Panc1 (cell line): ENCODE results near the gene KLHL4. TPM values are rescaled to one million over a fixed set of nuclear protein-coding genes. Genes with fewer than 3 reads are reported as not detected.
"Not testable (repeated sequence)": the region's sequence is repeated elsewhere in the genome, so short reads cannot be mapped to it uniquely, and the experiment has no call there.

Experiments
- ATAC-seq: fragments of 200-7000 bp; cut with Tn5 transposase; 2 replicates; pipeline ENCODE4 v1.9.1; 2020; ENCODE audit warnings: mild to moderate bottlenecking, moderate library complexity
- BruUV-seq: library from RNA; stranded (reverse); fragments of 400-500 nt; replicated peaks from 2 replicates; lab custom pipeline; 2021; lab: Mats Ljungman, UMichigan
- CTCF ChIA-PET: fragments of 300-600 bp; sonication (Branson Sonifier 250); formaldehyde crosslinking; loops from one replicate; lab custom pipeline; 2022; ENCODE audit warnings: antibody characterized with exemption; lab: Charles Lee
- POLR2A ChIA-PET: fragments of 300-600 bp; sonication (Branson Sonifier 250); formaldehyde crosslinking; loops from one replicate; lab custom pipeline; 2022; ENCODE audit warnings: antibody characterized with exemption; lab: Charles Lee
- DNase-seq: peaks from one replicate; pipeline ENCODE4 v3.0.0-alpha.2; 2010; ENCODE audit warnings: low read depth, low spot score
- H3K27ac ChIP-seq: 2 replicates; pipeline ENCODE4 v1.5.1; 2011; ENCODE audit warnings: mild to moderate bottlenecking, low read length, inconsistent platforms
- H3K27me3 ChIP-seq: fragments of 200-500 bp; sonication (Bioruptor generic); 2 replicates; pipeline ENCODE4 v1.6.0; 2014; ENCODE audit warnings: low read length, inconsistent platforms; ENCODE audit not compliant: control insufficient read depth, insufficient read depth
- H3K36me3 ChIP-seq: fragments of 200-500 bp; sonication (Bioruptor generic); 2 replicates; pipeline ENCODE4 v1.5.1; 2014; ENCODE audit warnings: inconsistent platforms, mild to moderate bottlenecking, low read length, moderate library complexity; ENCODE audit not compliant: control insufficient read depth, insufficient read depth
- H3K4me1 ChIP-seq: 2 replicates; pipeline ENCODE4 v1.5.1; 2011; ENCODE audit warnings: inconsistent platforms, mild to moderate bottlenecking, low read length, moderate library complexity; ENCODE audit not compliant: control insufficient read depth, insufficient read depth
- H3K4me3 ChIP-seq, 2 experiments: 2 replicates each; pipeline ENCODE4 v1.5.1; 2011 to 2012; ENCODE audit warnings: low read depth in 2 of 2, low read length in 2 of 2, mild to moderate bottlenecking in 2 of 2, inconsistent platforms in 1 of 2, moderate library complexity in 1 of 2
- H3K9me3 ChIP-seq: fragments of 200-500 bp; sonication (Bioruptor generic); 2 replicates; pipeline ENCODE4 v1.5.1; 2014; ENCODE audit warnings: low read depth, mild to moderate bottlenecking, inconsistent platforms, low read length, moderate library complexity; ENCODE audit not compliant: control insufficient read depth, insufficient read depth
- CTCF ChIP-seq: fragments of 450-650 bp; IDR thresholded peaks from 2 replicates; pipeline ENCODE4 v1.5.1; 2017; ENCODE audit warnings: mild to moderate bottlenecking
- POLR2AphosphoS5 ChIP-seq: IDR thresholded peaks from 2 replicates; pipeline ENCODE4 v1.6.1; 2012; ENCODE audit warnings: mild to moderate bottlenecking, low read depth, low read length, moderate library complexity
- REST ChIP-seq, 2 experiments: IDR thresholded peaks; 2 replicates each; pipeline ENCODE4 v1.6.1; 2011 to 2012; ENCODE audit warnings: low read depth in 2 of 2, control low read depth in 1 of 2, low read length in 1 of 2, mild to moderate bottlenecking in 1 of 2, moderate library complexity in 1 of 2; ENCODE audit not compliant: insufficient read depth in 1 of 2
- SIN3A ChIP-seq: IDR thresholded peaks from 2 replicates; pipeline ENCODE4 v1.6.1; 2012; ENCODE audit warnings: low read depth, mild to moderate bottlenecking, low read length, moderate library complexity, borderline replicate concordance; ENCODE audit not compliant: insufficient read depth
- TCF7L2 ChIP-seq: IDR thresholded peaks from 2 replicates; pipeline ENCODE4 v1.6.1; 2011; ENCODE audit warnings: mild to moderate bottlenecking, low read depth, low read length, inconsistent platforms
- in situ Hi-C: cut with HindIII; loops from 2 replicates; pipeline ENCODE4 v1.10.0; 2016; ENCODE audit warnings: low sequenced_read_pairs, low pct_unique_long_range_greater_than_20kb
- intact Hi-C: fragments of 100-400 bp; cut with micrococcal nuclease; formaldehyde crosslinking; loops from one replicate; pipeline ENCODE4 v1.10.0; 2022; ENCODE audit not compliant: unreplicated experiment
- total RNA-seq: library from RNA; stranded (reverse); gene quantifications from one replicate; pipeline ENCODE4 v1.2.1, GENCODE V29; 2021; ENCODE audit not compliant: unreplicated experiment

Gene KLHL4
- total RNA-seq, 1 experiment from 2014 or later, result 27.6 TPM

- no peak overlapping the region for H3K27ac ChIP-seq
- no peaks in the 10 kb centered on the region for H3K36me3 ChIP-seq
- H3K9me3 ChIP-seq, result no peaks in the 10 kb centered on the region
- intact Hi-C loops, result no loop called here
- ChIA-PET CTCF (no interaction called here), POLR2A (no interaction called here)
- in situ Hi-C loops, result no loop called here
- H3K4me3 ChIP-seq, result no peak overlapping the region
- BruUV-seq, result no TSS peak
- no peak for ATAC-seq
- DNase-seq, result no peak
- no peaks in the 10 kb centered on the region for H3K27me3 ChIP-seq
- H3K4me1 ChIP-seq, result no peaks in the 10 kb centered on the region
- TF ChIP-seq CTCF (no peak), SIN3A (no peak), REST (IDR thresholded peaks at IDR 0.05; ENCODE audit: insufficient read depth in 1 of 2, low read depth in 2 of 2, low read length in 1 of 2) (no peak), POLR2AphosphoS5 (no peak), TCF7L2 (no peak)
These were observed 162.2 kb downstream of the KLHL4 start for GRCh38 chrX:87679849-87680248.

- BruUV-seq, result no TSS peak
- TF ChIP-seq POLR2AphosphoS5 (no peak), SIN3A (no peak), REST (IDR thresholded peaks at IDR 0.05; ENCODE audit: insufficient read depth in 1 of 2, low read depth in 2 of 2, low read length in 1 of 2) (no peak), CTCF (no peak), TCF7L2 (no peak)
- Histone ChIP-seq H3K36me3 (no peaks in the 10 kb centered on the region), H3K4me3 (no peak overlapping the region), H3K27me3 (no peaks in the 10 kb centered on the region), H3K9me3 (no peaks in the 10 kb centered on the region), H3K27ac (no peak overlapping the region), H3K4me1 (no peaks in the 10 kb centered on the region)
- ATAC-seq (no peak), DNase-seq (no peak)
- ChIA-PET POLR2A (no interaction called here), CTCF (no interaction called here)
- in situ Hi-C loops, result no loop called here
- intact Hi-C loops, result no loop called here
These were observed 170.1 kb downstream of the KLHL4 start for GRCh38 chrX:87687703-87688102.

- intact Hi-C loops, H3K27ac ChIP-seq, POLR2A ChIA-PET, H3K36me3 ChIP-seq, CTCF ChIA-PET, DNase-seq, H3K9me3 ChIP-seq, ATAC-seq, H3K27me3 ChIP-seq, H3K4me3 ChIP-seq, H3K4me1 ChIP-seq, in situ Hi-C loops, BruUV-seq: not testable (repeated sequence)
These were observed 170.6 kb downstream of the KLHL4 start for GRCh38 chrX:87688113-87688748.

- not testable (repeated sequence) for BruUV-seq, ATAC-seq, H3K27ac ChIP-seq
These were observed 171.6 kb downstream of the KLHL4 start for GRCh38 chrX:87689218-87689617.

More at GRCh38 chrX:87689218-87689617, 171.6 kb downstream of the KLHL4 start:
- H3K4me1 ChIP-seq, H3K9me3 ChIP-seq, H3K36me3 ChIP-seq, CTCF ChIA-PET, in situ Hi-C loops, POLR2A ChIA-PET, DNase-seq, H3K27me3 ChIP-seq, H3K4me3 ChIP-seq, intact Hi-C loops: not testable (repeated sequence)
